NCI-H748 (cell line): ENCODE data around the gene ZFYVE16.
A peak's percentile ranks its signal among the peaks of the same experiment; 100 is the strongest.

Experiments
- DNase-seq: peaks from one replicate; lab custom pipeline; 2025; ENCODE audit not compliant: unreplicated experiment; lab: John Stamatoyannopoulos, UW

ZFYVE16 gene

DNA sequence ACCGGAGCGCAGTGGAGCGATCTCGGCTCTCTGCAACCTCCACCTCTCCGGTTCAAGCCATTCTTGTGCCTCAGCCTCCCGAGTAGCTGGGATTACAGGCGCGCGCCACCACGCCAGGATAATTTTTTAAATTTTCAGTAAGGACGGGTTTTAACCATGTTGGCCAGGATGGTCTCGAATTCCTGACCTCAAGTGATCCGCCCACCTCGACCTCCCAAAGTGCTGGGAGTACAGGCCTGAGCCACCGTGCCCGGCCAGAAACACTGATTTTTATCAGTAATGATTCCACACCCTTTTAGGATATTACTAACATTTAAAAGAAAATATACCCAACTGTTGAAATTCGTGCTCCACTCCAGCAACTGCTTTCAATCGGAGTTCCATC, 79.6 kb downstream of the ZFYVE16 start:
- DNase-seq, result no peak

DNA sequence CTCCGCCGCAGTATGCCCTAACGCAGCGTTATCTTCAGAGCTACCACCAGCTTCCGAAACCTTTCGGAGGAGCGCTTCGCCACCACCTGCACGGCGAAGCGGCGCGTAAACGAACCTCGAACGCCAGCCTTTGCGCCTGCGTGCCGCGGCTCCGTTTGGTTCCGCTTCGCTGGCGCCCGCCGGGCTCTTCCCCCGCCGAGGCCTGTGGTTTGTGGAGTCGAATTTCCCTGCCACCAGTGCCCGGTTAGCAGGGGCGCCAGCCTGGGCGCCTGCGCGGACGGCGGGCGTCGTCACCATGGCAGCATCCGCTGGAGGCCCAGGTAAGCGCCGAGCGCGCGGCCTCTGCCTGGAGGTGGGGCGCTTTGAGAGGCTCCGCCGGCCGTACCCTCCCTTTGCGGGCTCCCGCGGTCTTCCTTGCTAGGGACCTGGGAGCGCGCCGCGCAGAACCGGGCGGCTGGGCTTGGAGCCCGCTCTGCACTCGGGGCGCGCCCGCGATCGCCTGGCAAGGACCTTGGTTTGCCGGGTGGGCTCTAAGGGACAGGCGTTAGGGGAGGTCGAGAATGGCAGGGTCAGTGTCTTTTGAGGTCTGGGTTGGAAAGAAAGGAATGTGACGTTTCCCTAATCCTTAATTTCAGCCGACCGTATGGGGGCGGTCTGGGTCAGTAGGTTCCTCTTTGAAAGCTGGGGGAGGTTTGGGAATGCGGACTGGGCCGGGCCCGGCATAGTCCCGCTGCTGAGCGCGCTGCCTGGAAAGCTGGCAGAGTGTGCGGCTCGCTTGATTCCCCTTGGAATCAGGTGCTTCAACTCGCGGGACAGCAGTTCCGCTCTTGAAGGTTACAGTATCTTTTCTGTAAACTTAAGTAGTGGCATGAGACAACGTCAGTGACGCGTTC, 80.2 kb downstream of the ZFYVE16 start, which contains the start of gene FAM151B:
TSS of gene FAM151B (plus strand) at position 272 of the 893 bp plus-strand sequence. CDS start at position 296, 24 bp downstream.
- peak; percentile 99 for DNase-seq

- no peak for DNase-seq
These were observed 83.4 kb downstream of the ZFYVE16 start for GRCh38 chr5:80491296-80491695.

GRCh38 chr5:80492741-80493140, 84.9 kb downstream of the ZFYVE16 start:
- no peak for DNase-seq

- peak; percentile 56 for DNase-seq
These were observed 85.6 kb downstream of the ZFYVE16 start for GRCh38 chr5:80493443-80493842.

DNA sequence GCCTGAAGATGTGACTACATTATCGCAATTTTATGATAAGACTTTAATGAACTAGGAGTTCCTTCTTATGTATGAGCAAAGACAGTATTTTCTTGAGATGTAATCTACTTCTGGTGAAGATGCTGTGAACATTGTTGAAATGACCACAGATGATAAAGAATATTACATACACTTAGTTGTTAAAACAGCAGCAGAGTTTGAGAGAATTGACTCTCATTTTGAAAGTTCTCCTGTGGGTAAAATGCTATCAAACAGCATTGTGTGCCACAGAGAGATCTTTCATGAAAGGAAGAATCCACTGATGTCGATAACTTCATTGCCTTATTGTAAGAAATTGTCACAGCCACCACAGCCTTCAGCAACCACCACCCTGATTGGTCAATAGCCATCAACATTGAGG, 88.0 kb downstream of the ZFYVE16 start:
- no peak for DNase-seq

- no peak for DNase-seq
These were observed 94.9 kb downstream of the ZFYVE16 start for GRCh38 chr5:80502800-80503199.

GRCh38 chr5:80503641-80504040, 95.8 kb downstream of the ZFYVE16 start:
- no peak for DNase-seq

- no peak for DNase-seq
These were observed 97.0 kb downstream of the ZFYVE16 start for GRCh38 chr5:80504833-80505232.

DNA sequence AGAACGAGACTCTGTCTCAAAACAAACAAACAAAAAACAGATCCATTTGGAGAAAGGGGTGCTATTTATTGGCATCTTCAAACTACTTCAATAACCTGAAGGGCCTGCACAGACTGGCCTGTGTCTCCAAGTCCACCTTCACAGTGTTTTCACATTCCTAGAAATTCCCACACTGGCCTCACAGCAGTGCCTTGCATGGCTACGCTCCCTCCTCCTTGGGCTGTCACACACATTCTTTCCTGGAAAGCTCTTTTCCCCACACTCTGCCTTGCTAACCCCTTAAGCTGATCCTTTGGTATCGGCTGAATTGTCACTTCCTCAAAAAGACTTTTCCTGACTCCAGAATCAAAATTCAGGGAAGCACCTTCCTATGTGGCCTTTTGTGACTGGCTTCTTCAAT, 99.8 kb downstream of the ZFYVE16 start:
- DNase-seq, result no peak

- DNase-seq, result no peak
These were observed 101.0 kb downstream of the ZFYVE16 start for GRCh38 chr5:80508844-80509243.

- no peak for DNase-seq
These were observed 101.5 kb downstream of the ZFYVE16 start for GRCh38 chr5:80509362-80509761.

- no peak for DNase-seq
These were observed 109.0 kb downstream of the ZFYVE16 start for GRCh38 chr5:80516826-80517225.
